Fibroblast of villous mesenchyme (primary cell): ENCODE results near the gene THSD4. TPM values are rescaled to one million over a fixed set of nuclear protein-coding genes. Genes with fewer than 3 reads are reported as not detected.
A peak's percentile ranks its signal among the peaks of the same experiment; 100 is the strongest.

Experiments
- DNase-seq: peaks from one replicate; pipeline ENCODE4 v3.0.0-alpha.2; 2010; ENCODE audit warnings: low read depth
- H3K4me3 ChIP-seq: 2 replicates; pipeline ENCODE4 v1.5.1; 2011; ENCODE audit warnings: low read depth, mild to moderate bottlenecking, low read length
- total RNA-seq: library from RNA; depleted of rRNA; stranded (reverse); fragments of >200 nt; gene quantifications from 2 replicates; pipeline ENCODE4 v1.2.3, GENCODE V29; 2012
- TF ChIP-seq, protein P1 (sequence below): IDR thresholded peaks from 2 replicates; pipeline ENCODE4 v1.5.1; 2012; ENCODE audit warnings: low read depth, mild to moderate bottlenecking, low read length; ENCODE audit not compliant: insufficient read depth

THSD4 gene
- total RNA-seq, 1 donor, result 76.4 TPM

DNA sequence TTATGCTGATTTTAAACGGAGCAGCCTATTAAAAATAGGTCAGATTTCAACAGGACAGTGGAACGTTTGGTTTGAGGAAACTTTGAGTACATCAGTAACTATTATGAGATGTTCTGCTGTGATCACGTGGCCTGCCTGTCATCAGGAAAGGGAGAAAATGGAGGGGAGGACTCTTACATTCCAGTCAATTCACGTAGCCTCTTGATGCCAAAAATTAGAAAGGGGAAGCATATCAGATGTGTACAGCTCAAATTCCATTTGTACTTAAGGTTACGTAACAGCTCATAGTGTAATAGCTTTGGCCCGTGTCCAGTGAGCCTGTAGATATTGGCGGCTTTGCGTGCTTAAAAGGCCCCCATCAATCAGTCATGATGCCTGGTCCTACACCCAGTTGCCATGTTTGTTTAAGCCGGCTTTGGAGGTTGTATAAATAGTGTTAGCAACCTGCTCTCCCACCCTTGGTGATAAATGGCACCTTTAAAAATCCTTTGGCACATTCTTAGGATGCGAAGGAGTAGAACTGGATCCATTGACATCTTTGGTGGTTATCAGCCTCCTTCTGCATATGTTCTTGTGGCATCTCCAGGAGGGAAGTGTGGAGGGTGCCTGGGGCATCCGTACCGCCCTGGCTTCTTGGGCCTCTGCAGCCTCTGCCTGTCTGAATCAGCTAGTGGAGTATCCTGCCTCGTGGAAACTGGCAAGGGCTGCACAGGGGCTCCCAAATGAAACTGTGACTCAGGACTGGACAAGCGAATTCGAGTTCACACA is 163.9 kb downstream of the THSD4 start:
- DNase-seq, result peak; percentile 94
- H3K4me3 ChIP-seq, result no peak overlapping the region
- TF ChIP-seq, protein P1, sequence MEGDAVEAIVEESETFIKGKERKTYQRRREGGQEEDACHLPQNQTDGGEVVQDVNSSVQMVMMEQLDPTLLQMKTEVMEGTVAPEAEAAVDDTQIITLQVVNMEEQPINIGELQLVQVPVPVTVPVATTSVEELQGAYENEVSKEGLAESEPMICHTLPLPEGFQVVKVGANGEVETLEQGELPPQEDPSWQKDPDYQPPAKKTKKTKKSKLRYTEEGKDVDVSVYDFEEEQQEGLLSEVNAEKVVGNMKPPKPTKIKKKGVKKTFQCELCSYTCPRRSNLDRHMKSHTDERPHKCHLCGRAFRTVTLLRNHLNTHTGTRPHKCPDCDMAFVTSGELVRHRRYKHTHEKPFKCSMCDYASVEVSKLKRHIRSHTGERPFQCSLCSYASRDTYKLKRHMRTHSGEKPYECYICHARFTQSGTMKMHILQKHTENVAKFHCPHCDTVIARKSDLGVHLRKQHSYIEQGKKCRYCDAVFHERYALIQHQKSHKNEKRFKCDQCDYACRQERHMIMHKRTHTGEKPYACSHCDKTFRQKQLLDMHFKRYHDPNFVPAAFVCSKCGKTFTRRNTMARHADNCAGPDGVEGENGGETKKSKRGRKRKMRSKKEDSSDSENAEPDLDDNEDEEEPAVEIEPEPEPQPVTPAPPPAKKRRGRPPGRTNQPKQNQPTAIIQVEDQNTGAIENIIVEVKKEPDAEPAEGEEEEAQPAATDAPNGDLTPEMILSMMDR, result no peak

DNA sequence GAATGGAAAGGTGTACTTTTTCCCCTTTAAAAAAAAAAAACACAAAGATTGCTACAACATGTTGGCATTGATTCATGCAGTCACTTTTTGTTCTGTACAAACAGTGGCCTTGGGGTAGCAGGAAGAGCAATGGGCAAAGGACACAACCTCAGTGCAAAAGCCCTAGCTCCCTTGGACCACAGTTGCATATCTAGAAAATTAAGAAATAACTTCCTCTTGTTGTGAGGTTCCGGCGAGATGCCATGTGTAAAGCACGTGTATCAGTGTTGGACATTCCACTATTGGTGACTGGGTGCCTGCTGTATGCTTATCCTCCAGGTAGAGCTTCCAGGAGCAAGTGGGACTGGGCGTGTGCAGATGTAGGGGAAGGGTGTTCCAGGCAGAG is 164.5 kb downstream of the THSD4 start:
- no peak overlapping the region for H3K4me3 ChIP-seq
- DNase-seq, result no peak
- TF ChIP-seq, protein P1, result no peak

DNA sequence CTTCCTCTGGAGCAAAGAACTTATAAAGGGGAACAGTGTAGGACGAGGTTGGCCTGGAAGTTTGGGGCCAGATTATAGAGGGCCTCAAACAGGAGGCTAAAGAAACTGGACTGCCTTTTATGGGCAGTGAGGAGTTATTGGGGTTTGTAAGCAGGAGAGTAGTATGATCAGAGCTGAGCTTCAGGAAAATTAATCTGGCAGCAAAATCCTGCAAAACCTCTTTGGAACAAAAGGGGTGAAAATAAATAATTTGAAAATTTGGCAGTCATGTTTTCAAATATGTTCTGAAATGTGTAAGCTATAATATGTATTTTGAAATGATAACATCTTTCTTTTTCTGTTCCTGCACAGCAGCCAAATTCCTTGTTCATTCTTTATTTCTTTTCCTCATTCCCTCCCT is 164.9 kb downstream of the THSD4 start:
- DNase-seq, result no peak
- H3K4me3 ChIP-seq, result no peak overlapping the region
- TF ChIP-seq, protein P1, result no peak

DNA sequence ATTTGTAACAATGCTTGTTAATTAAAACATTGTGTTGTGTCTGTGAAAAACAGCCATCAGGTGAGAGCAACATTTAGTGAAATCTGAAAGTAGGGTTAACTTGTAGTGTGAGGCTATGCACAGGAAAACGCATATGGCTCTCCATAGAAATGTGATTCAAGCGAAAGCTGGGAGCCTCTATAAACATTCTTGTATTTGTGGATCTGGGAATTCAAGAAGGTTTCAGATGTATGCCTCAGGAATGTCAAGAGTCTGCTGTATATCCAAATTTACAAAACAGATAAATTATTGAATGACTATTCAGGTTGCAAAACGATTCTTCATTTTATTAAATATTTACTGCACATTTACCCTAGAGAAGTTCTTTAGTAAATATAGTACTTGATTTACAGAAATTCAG is 166.0 kb downstream of the THSD4 start:
- H3K4me3 ChIP-seq, result no peak overlapping the region
- TF ChIP-seq, protein P1, result no peak
- DNase-seq, result no peak

DNA sequence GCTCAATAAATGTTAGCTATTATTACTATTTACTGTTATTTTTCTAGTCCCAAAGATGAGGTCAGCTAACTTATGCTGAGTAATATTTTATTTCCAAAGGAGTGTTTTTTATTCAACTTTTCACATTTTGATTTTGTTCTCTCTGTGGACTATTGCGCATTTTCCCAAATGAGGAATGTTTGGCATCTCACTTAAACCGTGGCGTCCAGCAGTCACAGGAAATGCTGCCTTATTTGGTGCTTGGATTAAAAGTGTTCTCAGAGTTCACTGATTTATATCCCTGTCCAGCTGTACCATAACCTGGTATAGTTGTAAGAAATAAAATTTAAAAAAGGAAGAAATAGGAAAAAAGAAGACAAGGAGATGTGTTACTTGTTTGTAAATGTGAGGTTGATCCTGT is 166.8 kb downstream of the THSD4 start:
- no peak overlapping the region for H3K4me3 ChIP-seq
- TF ChIP-seq, protein P1, result no peak
- peak; percentile 85 for DNase-seq

DNA sequence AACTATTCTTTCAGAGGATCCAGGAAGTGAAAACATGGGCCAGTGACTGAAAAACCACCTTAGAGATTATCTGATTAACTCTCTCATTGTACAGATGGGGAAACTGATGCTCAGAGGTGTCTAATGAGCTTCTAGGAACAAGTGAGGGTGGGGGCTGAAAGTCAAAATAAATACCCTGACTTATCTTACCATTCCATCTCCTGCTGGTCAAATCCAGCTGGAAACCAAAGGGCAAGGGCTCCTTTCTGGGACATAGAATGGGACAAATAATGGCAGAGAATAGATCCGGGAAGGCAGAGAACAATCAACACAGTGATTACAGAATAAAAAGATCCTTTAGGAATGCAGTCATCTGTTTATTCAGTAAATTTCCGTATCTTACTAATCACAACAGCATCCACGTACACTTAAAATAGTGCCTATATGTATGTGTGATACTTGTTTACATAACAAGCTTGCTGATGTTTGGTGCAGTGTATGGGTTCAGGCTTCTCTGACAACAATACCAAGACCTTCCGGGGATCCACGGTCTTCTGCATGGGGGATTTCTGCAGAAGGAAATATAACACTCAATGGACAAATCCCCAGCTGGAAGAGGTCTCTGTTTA is 173.2 kb downstream of the THSD4 start:
- DNase-seq, result peak; percentile 61
- H3K4me3 ChIP-seq, result no peak overlapping the region
- TF ChIP-seq, protein P1, result no peak
